ENCODE results near the gene SLC45A2. TPM values are rescaled to one million over a fixed set of nuclear protein-coding genes. Genes with fewer than 3 reads are reported as not detected.
"Not testable (repeated sequence)": the region's sequence is repeated elsewhere in the genome, so short reads cannot be mapped to it uniquely, and the experiment has no call there.

Gene SLC45A2
- total and polyA plus RNA-seq, 3 donors from 2014 or later: 0.93 to 2.0 (median 1.6) TPM

- DNase-seq: no peak
- Histone ChIP-seq H3K27me3 (no peaks in the 10 kb centered on the region), H3K4me1 (no peaks in the 10 kb centered on the region), H3K36me3 (ENCODE audit: low read depth, missing control alignments) (no peaks in the 10 kb centered on the region), H3K27ac (no peak overlapping the region), H3K9me3 (no peaks in the 10 kb centered on the region), H3K4me3 (no peak overlapping the region)
- intact Hi-C loops (cut with DNase I; ENCODE audit: low total_unique reads): no loop called here
- TF ChIP-seq POLR2A (IDR thresholded peaks at IDR 0.05): no peak
- TF ChIP-seq, protein P1, sequence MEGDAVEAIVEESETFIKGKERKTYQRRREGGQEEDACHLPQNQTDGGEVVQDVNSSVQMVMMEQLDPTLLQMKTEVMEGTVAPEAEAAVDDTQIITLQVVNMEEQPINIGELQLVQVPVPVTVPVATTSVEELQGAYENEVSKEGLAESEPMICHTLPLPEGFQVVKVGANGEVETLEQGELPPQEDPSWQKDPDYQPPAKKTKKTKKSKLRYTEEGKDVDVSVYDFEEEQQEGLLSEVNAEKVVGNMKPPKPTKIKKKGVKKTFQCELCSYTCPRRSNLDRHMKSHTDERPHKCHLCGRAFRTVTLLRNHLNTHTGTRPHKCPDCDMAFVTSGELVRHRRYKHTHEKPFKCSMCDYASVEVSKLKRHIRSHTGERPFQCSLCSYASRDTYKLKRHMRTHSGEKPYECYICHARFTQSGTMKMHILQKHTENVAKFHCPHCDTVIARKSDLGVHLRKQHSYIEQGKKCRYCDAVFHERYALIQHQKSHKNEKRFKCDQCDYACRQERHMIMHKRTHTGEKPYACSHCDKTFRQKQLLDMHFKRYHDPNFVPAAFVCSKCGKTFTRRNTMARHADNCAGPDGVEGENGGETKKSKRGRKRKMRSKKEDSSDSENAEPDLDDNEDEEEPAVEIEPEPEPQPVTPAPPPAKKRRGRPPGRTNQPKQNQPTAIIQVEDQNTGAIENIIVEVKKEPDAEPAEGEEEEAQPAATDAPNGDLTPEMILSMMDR (IDR thresholded peaks at IDR 0.05): no peak
- WGBS, 2 donors: 88 to 97% methylated on average over 3 of the region's 3 CpGs
Measured at GRCh38 chr5:34013547-34013946, 29.1 kb upstream of the SLC45A2 start.

DNA sequence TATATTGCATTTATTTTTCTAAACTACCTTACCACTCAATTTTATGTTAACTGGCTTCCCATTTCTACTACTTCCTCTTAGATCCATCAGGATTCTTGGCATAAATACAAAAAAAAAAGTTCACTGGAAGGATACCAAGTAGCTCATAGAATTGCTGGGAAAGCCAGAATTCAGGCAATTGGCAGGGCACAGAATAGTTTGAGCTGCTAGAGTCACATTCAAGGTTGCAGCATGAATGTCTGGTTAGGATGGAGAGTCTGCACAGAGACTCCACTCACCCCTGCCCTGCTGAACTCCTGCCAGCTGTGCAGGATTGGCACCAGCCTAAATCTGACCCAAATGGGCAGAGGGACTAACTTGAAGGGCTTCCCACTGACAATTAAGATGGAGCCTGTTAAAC is 28.3 kb upstream of the SLC45A2 start:
- intact Hi-C loops (cut with DNase I; ENCODE audit: low total_unique reads): no loop called here
- TF ChIP-seq, protein P1 (IDR thresholded peaks at IDR 0.05): no peak
- TF ChIP-seq POLR2A (IDR thresholded peaks at IDR 0.05): no peak
- Histone ChIP-seq H3K4me1 (no peaks in the 10 kb centered on the region), H3K4me3 (no peak overlapping the region), H3K36me3 (ENCODE audit: low read depth, missing control alignments) (no peaks in the 10 kb centered on the region), H3K27me3 (no peaks in the 10 kb centered on the region), H3K27ac (no peak overlapping the region), H3K9me3 (no peaks in the 10 kb centered on the region)
- no peak for DNase-seq

- TF ChIP-seq POLR2A (IDR thresholded peaks at IDR 0.05): no peak
- TF ChIP-seq, protein P1 (IDR thresholded peaks at IDR 0.05): no peak
- H3K4me1 ChIP-seq: no peaks in the 10 kb centered on the region
- H3K27me3 ChIP-seq: no peaks in the 10 kb centered on the region
- no peak overlapping the region for H3K4me3 ChIP-seq
- WGBS, 2 donors: 85 to 91% methylated on average over 4 of the region's 4 CpGs
- H3K36me3 ChIP-seq (ENCODE audit: low read depth, missing control alignments): no peaks in the 10 kb centered on the region
- DNase-seq: no peak
- intact Hi-C loops (cut with DNase I; ENCODE audit: low total_unique reads): no loop called here
- no peak overlapping the region for H3K27ac ChIP-seq
- H3K9me3 ChIP-seq: no peaks in the 10 kb centered on the region
Measured at GRCh38 chr5:34011536-34011935, 27.0 kb upstream of the SLC45A2 start.

- H3K27me3 ChIP-seq; H3K36me3 ChIP-seq (ENCODE audit: low read depth, missing control alignments); DNase-seq; H3K4me3 ChIP-seq; H3K9me3 ChIP-seq; H3K27ac ChIP-seq; intact Hi-C loops (cut with DNase I; ENCODE audit: low total_unique reads); H3K4me1 ChIP-seq: not testable (repeated sequence)
- WGBS, 2 donors: 94 to 98% methylated on average over 2 of the region's 2 CpGs
Measured at GRCh38 chr5:34010146-34010545, 25.7 kb upstream of the SLC45A2 start.

DNA sequence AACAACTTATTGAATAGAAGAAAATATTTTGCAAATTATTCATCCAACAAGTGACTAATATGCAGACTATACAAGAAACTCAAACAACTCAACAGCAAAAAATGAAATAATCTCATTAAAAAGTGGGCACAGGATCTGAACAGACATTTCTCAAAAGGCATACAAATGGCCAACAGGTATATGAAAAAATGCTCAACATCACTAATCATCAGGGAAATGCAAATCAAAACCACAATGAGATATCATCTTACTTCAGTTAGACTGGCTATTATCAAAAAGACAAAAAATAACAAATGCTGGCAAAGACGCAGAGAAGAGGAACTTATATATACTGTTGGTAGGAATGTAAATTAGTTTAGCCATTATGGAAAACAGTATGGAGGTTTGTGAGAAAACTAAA is 25.1 kb upstream of the SLC45A2 start:
- Histone ChIP-seq H3K27ac (no peak overlapping the region), H3K4me1 (no peaks in the 10 kb centered on the region), H3K9me3 (no peaks in the 10 kb centered on the region), H3K36me3 (ENCODE audit: low read depth, missing control alignments) (no peaks in the 10 kb centered on the region), H3K4me3 (no peak overlapping the region), H3K27me3 (no peaks in the 10 kb centered on the region)
- DNase-seq: no peak
- WGBS, 2 donors: 81 to 97% methylated on average over 1 of the region's 1 CpG
- intact Hi-C loops (cut with DNase I; ENCODE audit: low total_unique reads): no loop called here
- no peak for TF ChIP-seq POLR2A (IDR thresholded peaks at IDR 0.05)
- TF ChIP-seq, protein P1 (IDR thresholded peaks at IDR 0.05): no peak

Measured in testis (tissue), 3 donors.